ENCODE measurements around the gene PXN.
A peak's percentile ranks its signal among the peaks of the same experiment; 100 is the strongest.
"Not testable (repeated sequence)": the region's sequence is repeated elsewhere in the genome, so short reads cannot be mapped to it uniquely, and the experiment has no call there.

PXN gene

DNA sequence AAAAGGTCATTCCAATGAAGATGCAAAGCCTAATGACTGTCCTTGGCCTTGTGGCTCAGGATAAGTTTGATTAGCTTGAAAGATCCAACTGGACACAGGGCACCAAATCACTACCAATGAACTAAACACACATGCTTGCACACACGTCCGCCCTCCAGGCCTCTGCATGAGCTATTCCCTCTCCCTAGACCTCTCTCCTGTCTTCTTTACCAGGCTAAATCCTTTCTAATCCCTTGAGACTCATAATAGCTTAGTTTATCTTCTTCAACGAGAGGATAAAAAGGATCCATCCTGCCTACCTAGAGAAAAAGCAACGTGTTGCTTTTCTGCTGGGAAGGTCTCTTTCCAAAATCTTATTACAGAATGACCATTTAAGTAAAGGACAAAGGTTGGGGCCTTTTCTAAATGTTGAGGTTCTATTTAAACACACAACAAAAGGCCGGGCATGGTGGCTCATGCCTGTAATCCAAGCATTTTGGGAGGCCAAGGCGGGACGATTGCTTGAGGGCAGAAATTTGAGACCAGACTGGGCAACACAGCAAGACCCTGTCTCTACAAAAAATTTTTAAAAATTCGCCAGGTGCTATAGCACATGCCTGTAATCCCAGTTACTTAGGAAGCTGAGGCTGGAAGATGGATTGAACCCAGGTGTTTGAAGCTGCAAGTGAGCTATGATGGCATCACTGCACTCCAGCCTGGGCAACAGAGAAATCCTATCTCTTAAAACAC is 22.4 kb downstream of the PXN start:
- DNase-seq, result no peak
- in situ Hi-C loops (cut with MboI; ENCODE audit: low pct_unique_long_range_greater_than_20kb, low sequenced_read_pairs), result no loop called here

DNA sequence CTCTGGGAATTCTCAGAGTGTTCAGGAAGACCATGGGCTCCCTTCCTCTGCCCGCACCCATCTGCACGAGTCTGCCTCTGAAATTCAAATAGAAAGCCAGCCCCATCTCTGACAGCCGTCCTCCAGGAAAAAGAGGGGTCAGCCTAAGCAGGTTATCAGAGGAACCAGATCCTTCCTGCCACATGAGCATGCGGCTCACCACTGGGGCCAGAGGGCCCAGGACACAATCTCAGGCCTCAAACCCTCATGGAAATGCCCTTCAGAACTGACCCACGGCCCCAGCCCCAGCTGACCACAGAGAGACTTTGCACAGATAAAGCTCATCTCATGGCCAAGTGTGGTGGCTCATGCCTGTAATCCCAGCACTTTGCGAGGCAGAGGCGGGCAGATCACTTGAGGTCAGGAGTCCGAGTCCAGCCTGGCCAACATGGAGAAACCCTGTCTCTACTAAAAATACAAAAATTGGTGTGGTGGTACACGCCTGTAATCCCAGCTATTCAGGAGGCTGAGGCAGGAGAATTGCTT is 23.2 kb downstream of the PXN start:
- no peak for DNase-seq
- in situ Hi-C loops (cut with MboI; ENCODE audit: low pct_unique_long_range_greater_than_20kb, low sequenced_read_pairs), result no loop called here

- no peak for DNase-seq
- in situ Hi-C loops (cut with MboI; ENCODE audit: low pct_unique_long_range_greater_than_20kb, low sequenced_read_pairs), result no loop called here
These were observed 23.8 kb downstream of the PXN start for GRCh38 chr12:120241561-120242274.

DNA sequence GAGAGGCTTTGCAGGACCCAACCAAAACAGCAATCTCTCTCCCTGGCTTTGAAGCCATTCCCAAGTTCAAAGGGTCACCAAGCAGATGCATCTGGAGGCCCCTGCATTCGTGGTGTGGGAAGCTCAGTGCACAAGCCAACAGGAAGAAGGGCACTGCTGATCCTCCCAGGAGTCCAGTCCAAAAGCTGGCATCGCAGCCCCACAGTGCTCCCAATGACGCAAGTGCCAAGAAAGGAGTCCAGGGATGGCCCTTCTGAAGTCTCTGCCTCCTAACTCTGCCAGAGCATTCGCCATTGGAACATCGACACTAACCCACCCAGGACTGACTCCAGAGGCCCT is 25.1 kb downstream of the PXN start:
- DNase-seq, result no peak
- in situ Hi-C loops (cut with MboI; ENCODE audit: low pct_unique_long_range_greater_than_20kb, low sequenced_read_pairs), result no loop called here

DNA sequence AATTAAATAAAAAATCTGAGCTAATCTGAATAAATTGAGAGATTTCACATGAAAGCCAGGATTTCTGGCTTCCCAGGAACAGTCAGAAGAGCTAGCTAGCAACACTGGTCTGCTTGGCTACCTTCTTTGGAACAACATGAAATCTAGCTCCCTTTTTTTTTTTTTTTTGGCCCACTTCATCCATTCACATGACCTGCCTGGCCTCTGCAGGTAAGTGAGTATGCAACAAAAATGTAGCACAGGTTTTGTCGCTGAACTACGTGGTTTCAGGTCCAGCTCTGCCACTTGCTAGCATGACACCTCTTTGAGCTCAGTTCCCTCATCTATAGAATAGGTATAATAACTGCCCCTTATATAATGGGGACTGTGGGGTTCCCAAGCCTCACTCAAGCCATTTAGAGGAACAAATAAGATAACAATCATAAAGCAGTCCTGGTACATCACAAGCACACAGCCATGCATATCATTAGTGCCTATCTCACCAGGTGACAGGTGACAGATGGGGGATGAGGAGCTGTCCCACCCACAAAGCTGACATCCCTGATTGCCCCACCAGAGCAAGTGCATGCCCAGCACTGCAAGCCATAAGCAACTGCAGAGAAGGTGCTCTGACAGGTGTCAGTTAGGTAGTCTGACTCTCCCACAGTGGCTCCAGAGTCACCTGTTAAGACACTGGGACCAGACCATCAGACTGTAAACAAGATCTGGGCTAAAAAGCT is 25.6 kb downstream of the PXN start:
- DNase-seq, result no peak
- in situ Hi-C loops (cut with MboI; ENCODE audit: low pct_unique_long_range_greater_than_20kb, low sequenced_read_pairs), result no loop called here

GRCh38 chr12:120238839-120239445 is 26.6 kb downstream of the PXN start:
- in situ Hi-C loops (cut with MboI; ENCODE audit: low pct_unique_long_range_greater_than_20kb, low sequenced_read_pairs), result no loop called here
- no peak for DNase-seq

GRCh38 chr12:120238217-120238616 is 27.3 kb downstream of the PXN start:
- in situ Hi-C loops (cut with MboI; ENCODE audit: low pct_unique_long_range_greater_than_20kb, low sequenced_read_pairs), result no loop called here
- DNase-seq, result no peak

- peak; percentile 84 for DNase-seq
- in situ Hi-C loops (cut with MboI; ENCODE audit: low pct_unique_long_range_greater_than_20kb, low sequenced_read_pairs), result no loop called here
These were observed 28.0 kb downstream of the PXN start for GRCh38 chr12:120237360-120238171.

DNA sequence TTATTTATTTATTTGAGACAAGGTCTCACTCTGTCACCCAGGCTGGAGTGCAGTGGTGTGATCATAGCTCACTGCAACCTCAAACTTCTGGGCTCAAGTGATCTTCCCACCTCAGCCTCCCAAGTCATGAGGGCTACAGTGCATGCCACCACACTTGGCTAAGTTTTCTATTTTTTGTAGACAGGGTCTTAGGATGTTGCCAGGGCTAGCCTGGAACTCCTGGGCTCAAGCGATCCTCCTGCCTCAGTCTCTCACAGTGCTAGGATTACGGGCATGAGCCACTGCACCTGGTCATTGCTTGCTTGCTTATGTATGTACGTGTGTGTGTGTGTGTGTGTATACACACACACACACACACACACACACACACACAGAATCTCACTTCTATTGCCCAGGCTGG is 28.7 kb downstream of the PXN start:
- DNase-seq; in situ Hi-C loops (cut with MboI; ENCODE audit: low pct_unique_long_range_greater_than_20kb, low sequenced_read_pairs): not testable (repeated sequence)

GRCh38 chr12:120235369-120236323 is 29.9 kb downstream of the PXN start:
- in situ Hi-C loops (cut with MboI; ENCODE audit: low pct_unique_long_range_greater_than_20kb, low sequenced_read_pairs), result no loop called here
- DNase-seq, result peak; percentile 44

DNA sequence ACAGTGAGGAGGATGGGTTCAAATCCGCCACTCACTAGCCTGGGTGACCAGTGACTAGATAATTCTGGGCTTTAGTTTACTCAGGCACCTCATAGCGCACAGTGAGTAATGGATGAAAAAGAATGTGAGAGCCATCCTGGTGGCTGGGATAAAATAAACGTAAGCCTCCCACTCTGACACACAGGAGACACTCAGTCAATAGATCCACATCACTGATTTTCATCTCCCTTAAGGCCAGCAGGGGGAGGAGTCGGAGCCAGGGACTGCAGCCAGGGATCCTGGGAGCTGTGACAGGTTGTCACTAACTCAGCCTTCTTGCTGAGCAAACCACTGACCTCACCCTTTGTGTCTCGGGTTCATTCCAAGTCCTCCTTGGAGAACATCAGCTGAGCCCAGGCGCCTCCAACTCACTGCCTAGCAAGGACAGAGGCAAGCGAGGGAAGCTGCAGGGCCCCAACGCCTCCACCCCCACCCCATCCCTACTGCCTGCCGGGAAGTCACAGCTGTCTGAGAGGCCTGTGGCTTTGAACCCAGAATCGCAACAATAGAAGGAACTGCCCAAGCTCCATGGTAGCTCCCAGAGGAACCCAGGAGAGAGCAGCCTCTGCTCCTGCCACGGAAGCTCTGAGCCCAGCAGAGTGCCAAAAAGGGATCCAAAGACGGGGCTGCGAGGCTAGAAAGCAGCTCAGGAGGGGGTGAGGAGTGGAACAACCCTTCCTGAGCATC is 30.7 kb downstream of the PXN start:
- in situ Hi-C loops (cut with MboI; ENCODE audit: low pct_unique_long_range_greater_than_20kb, low sequenced_read_pairs), result no loop called here
- DNase-seq, result peak; percentile 60

- DNase-seq, result peak; percentile 91
- in situ Hi-C loops (cut with MboI; ENCODE audit: low pct_unique_long_range_greater_than_20kb, low sequenced_read_pairs), result no loop called here
These were observed 34.1 kb downstream of the PXN start for GRCh38 chr12:120231316-120232011.

DNA sequence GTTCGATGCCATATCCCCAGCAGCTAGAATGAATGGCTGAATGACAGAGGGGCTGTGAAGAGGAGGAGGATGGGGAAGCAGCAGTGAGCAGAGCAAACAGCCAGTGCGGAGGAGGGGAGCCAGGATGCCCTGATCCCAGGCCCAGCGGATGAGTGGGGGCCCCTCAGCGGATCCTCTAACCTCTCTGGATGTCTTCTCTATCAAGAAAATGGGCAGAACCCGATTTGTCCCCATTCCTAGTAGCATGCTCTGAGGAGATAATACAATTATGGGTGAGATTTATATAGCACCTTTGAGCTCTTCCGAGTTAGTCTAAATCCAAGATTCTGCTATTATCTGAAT is 34.6 kb downstream of the PXN start:
- in situ Hi-C loops (cut with MboI; ENCODE audit: low pct_unique_long_range_greater_than_20kb, low sequenced_read_pairs), result no loop called here
- DNase-seq, result no peak

DNA sequence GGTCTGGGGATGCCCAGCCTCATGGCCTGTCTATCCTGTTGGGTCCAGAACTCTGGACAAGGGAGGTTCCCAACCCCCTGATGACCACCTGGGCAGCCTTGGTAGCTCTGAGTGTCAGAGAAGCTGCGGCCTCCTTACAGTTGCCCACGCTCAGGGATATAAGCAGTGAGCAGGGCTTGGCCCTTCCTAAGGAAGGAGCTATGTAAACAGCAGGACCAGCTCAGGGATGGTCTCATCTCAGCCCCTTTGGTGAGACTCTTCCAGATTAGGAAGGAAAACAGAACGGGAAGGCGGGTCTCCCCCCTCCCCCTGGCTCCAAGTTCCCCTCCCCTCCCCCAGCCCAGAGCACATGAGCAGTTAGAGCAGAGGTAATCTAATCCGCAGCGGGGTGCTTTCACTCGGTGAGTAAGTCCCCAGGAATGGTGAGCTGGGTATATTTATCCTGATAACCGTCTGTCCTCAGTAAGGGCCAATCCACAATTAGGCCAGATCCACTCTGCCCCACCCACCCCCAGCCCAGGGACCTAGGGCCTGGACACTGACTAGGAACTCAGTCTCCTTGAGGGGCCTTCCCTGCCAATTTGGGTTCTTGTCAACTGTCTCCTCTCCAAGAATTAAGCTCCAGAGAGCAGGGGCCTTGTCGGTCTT is 35.1 kb downstream of the PXN start:
- no peak for DNase-seq
- in situ Hi-C loops (cut with MboI; ENCODE audit: low pct_unique_long_range_greater_than_20kb, low sequenced_read_pairs), result no loop called here

- no peak for DNase-seq
- in situ Hi-C loops (cut with MboI; ENCODE audit: low pct_unique_long_range_greater_than_20kb, low sequenced_read_pairs), result no loop called here
These were observed 35.8 kb downstream of the PXN start for GRCh38 chr12:120229487-120230325.
